Neural cell (in vitro differentiated cells): ENCODE results near the gene JAZF1. TPM values are rescaled to one million over a fixed set of nuclear protein-coding genes. Genes with fewer than 3 reads are reported as not detected.

ENCODE experiments used
- H2AFZ ChIP-seq: fragments of 200-600, 300-800 bp; sonication (generic), shearing (Covaris generic); 2 replicates; pipeline ENCODE4 v1.6.0; 2014; ENCODE audit warnings: low read depth, mild to moderate bottlenecking, antibody characterized with exemption, low read length, moderate library complexity
- H3F3A ChIP-seq: fragments of 200-600 bp; shearing (Covaris generic); 2 replicates; pipeline ENCODE4 v1.6.1; 2016; ENCODE audit warnings: mild to moderate bottlenecking, moderate library complexity, mixed read lengths, antibody characterized with exemption, low read length; ENCODE audit not compliant: insufficient read depth, poor library complexity, severe bottlenecking
- H3K27ac ChIP-seq: fragments of 200-600, 300-800 bp; sonication (generic), shearing (Covaris generic); 2 replicates; pipeline ENCODE4 v1.5.1; 2014; ENCODE audit warnings: mild to moderate bottlenecking, low read length, moderate library complexity
- H3K27me3 ChIP-seq: fragments of 300-800, 200-600 bp; sonication (generic), shearing (Covaris generic); 2 replicates; pipeline ENCODE4 v1.6.0; 2014; ENCODE audit warnings: mild to moderate bottlenecking, low read depth, low read length, moderate library complexity; ENCODE audit not compliant: insufficient read depth
- H3K36me3 ChIP-seq: fragments of 300-800, 200-600 bp; sonication (generic), shearing (Covaris generic); 2 replicates; pipeline ENCODE4 v1.5.1; 2014; ENCODE audit warnings: mild to moderate bottlenecking, antibody characterized with exemption, low read length, moderate library complexity; ENCODE audit not compliant: insufficient read depth
- H3K4me2 ChIP-seq: fragments of 300-800, 200-600 bp; sonication (generic), shearing (Covaris generic); 2 replicates; pipeline ENCODE4 v1.6.0; 2014; ENCODE audit warnings: mild to moderate bottlenecking, low read length
- H3K4me3 ChIP-seq: fragments of 300-800, 200-600 bp; sonication (generic), shearing (Covaris generic); 2 replicates; pipeline ENCODE4 v1.5.1; 2014; ENCODE audit warnings: mild to moderate bottlenecking, low read length, moderate library complexity
- H3K79me2 ChIP-seq: fragments of 200-600 bp; shearing (Covaris generic); replicated peaks from 2 replicates; pipeline ENCODE4 v1.6.0; 2014; ENCODE audit warnings: mild to moderate bottlenecking, low read length, moderate library complexity; ENCODE audit not compliant: insufficient read depth
- H3K9ac ChIP-seq: fragments of 300-800, 200-600 bp; sonication (generic), shearing (Covaris generic); 2 replicates; pipeline ENCODE4 v1.6.1; 2016; ENCODE audit warnings: mild to moderate bottlenecking, low read length, mixed read lengths
- H3K9me2 ChIP-seq: fragments of 200-600 bp; shearing (Covaris generic); 2 replicates; pipeline ENCODE4 v1.6.1; 2016; ENCODE audit warnings: mild to moderate bottlenecking, low read length, mixed read lengths; ENCODE audit not compliant: insufficient read depth
- H3K9me3 ChIP-seq: fragments of 200-600, 300-800 bp; sonication (generic), shearing (Covaris generic); 2 replicates; pipeline ENCODE4 v1.6.1; 2016; ENCODE audit warnings: mild to moderate bottlenecking, mixed run types, low read length, moderate library complexity, mixed read lengths
- H4K20me1 ChIP-seq: fragments of 200-600 bp; shearing (Covaris generic); 2 replicates; pipeline ENCODE4 v1.6.1; 2016; ENCODE audit warnings: mild to moderate bottlenecking, mixed run types; ENCODE audit not compliant: insufficient read depth
- EP300 ChIP-seq: fragments of 450-650 bp; conservative IDR thresholded peaks from 2 replicates; pipeline ENCODE4 v1.6.1; 2014; ENCODE audit warnings: antibody characterized with exemption, mild to moderate bottlenecking, moderate library complexity; ENCODE audit not compliant: poor library complexity, severe bottlenecking
- EZH2 ChIP-seq: fragments of 200-600, 300-800 bp; shearing (Covaris generic), sonication (generic); IDR thresholded peaks from 2 replicates; pipeline ENCODE4 v1.6.1; 2014; ENCODE audit warnings: antibody characterized with exemption, low read length, borderline replicate concordance, mild to moderate bottlenecking; ENCODE audit not compliant: insufficient read depth, poor library complexity, severe bottlenecking
- MXI1 ChIP-seq: fragments of 450-650 bp; conservative IDR thresholded peaks from 2 replicates; pipeline ENCODE4 v1.6.1; 2014; ENCODE audit warnings: antibody characterized with exemption, mild to moderate bottlenecking; ENCODE audit not compliant: poor library complexity, severe bottlenecking
- POLR2AphosphoS5 ChIP-seq: IDR thresholded peaks from 2 replicates; pipeline ENCODE4 v1.6.1; 2012
- RAD21 ChIP-seq: fragments of 450-650 bp; conservative IDR thresholded peaks from 2 replicates; pipeline ENCODE4 v1.6.1; 2014; ENCODE audit warnings: antibody characterized with exemption, mild to moderate bottlenecking, moderate library complexity
- SMC3 ChIP-seq: fragments of 450-650 bp; conservative IDR thresholded peaks from 2 replicates; pipeline ENCODE4 v1.6.1; 2014; ENCODE audit warnings: antibody characterized with exemption, mild to moderate bottlenecking, moderate library complexity; ENCODE audit not compliant: poor library complexity
- TAF1 ChIP-seq: IDR thresholded peaks from 2 replicates; pipeline ENCODE4 v1.6.1; 2012; ENCODE audit warnings: low read depth
- polyA plus RNA-seq: library from polyadenylated mRNA; depleted of rRNA; stranded (reverse); fragments of >200 nt; gene quantifications from 2 replicates; pipeline ENCODE4 v1.2.3, GENCODE V29; 2014
- TF ChIP-seq, protein P1 (sequence below): fragments of 450-650 bp; IDR thresholded peaks from 2 replicates; pipeline ENCODE4 v1.5.1; 2014; ENCODE audit warnings: antibody characterized with exemption, mild to moderate bottlenecking, moderate library complexity; ENCODE audit not compliant: poor library complexity, severe bottlenecking
- TF ChIP-seq, protein P2 (sequence below): IDR thresholded peaks from 2 replicates; pipeline ENCODE4 v1.6.1; 2012; ENCODE audit warnings: borderline replicate concordance

The JAZF1 gene
- polyA plus RNA-seq, 1 donor from 2014 or later: 29.5 TPM

DNA sequence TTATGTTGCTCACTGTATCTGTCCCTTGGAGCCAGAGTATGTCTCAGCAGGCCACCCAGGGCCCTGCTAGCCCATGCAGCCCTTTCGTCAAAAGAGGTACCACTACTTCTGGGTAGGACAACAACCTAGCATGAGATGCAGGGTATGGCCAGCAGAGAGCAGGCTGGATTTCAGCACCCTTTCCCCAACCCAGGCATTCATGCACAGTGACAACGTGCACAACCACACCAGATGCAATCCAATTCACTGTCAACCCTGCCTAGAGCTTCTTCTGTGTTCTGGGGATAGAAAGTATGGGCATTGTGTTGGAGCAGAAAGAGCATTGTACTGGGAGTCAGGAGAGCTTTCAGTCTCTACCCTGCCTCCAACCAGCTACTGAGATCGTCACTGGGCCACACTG is 37.9 kb downstream of the JAZF1 start:
- Histone ChIP-seq H2AFZ (no peak overlapping the region), H3K4me3 (no peak overlapping the region), H3K9me3 (no peaks in the 10 kb centered on the region), H3K27ac (peak overlapping the region; percentile 78), H3K9me2 (no peaks in the 10 kb centered on the region), H3K79me2 (no peaks in the 10 kb centered on the region), H3K27me3 (no peaks in the 10 kb centered on the region), H3K36me3 (no peaks in the 10 kb centered on the region), H3F3A (peaks cover 7% of the 10 kb centered on the region), H3K9ac (no peak overlapping the region), H3K4me2 (no peak overlapping the region), H4K20me1 (no peaks in the 10 kb centered on the region)
- TF ChIP-seq POLR2AphosphoS5 (no peak), TAF1 (no peak), SMC3 (no peak), RAD21 (no peak), MXI1 (no peak)

- Histone ChIP-seq H3K36me3 (no peaks in the 10 kb centered on the region), H3K4me2 (no peak overlapping the region), H3K27ac (no peak overlapping the region), H3K79me2 (no peaks in the 10 kb centered on the region), H3K9me2 (no peaks in the 10 kb centered on the region), H3K27me3 (no peaks in the 10 kb centered on the region), H3K4me3 (no peak overlapping the region), H2AFZ (no peak overlapping the region), H3K9ac (no peak overlapping the region), H4K20me1 (no peaks in the 10 kb centered on the region), H3F3A (peaks cover 7% of the 10 kb centered on the region), H3K9me3 (no peaks in the 10 kb centered on the region)
- TF ChIP-seq MXI1: no peak
- no peak for TF ChIP-seq EZH2
- no peak for TF ChIP-seq RAD21
- TF ChIP-seq, protein P1, sequence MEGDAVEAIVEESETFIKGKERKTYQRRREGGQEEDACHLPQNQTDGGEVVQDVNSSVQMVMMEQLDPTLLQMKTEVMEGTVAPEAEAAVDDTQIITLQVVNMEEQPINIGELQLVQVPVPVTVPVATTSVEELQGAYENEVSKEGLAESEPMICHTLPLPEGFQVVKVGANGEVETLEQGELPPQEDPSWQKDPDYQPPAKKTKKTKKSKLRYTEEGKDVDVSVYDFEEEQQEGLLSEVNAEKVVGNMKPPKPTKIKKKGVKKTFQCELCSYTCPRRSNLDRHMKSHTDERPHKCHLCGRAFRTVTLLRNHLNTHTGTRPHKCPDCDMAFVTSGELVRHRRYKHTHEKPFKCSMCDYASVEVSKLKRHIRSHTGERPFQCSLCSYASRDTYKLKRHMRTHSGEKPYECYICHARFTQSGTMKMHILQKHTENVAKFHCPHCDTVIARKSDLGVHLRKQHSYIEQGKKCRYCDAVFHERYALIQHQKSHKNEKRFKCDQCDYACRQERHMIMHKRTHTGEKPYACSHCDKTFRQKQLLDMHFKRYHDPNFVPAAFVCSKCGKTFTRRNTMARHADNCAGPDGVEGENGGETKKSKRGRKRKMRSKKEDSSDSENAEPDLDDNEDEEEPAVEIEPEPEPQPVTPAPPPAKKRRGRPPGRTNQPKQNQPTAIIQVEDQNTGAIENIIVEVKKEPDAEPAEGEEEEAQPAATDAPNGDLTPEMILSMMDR: no peak
- no peak for TF ChIP-seq POLR2AphosphoS5
- no peak for TF ChIP-seq SMC3
- no peak for TF ChIP-seq TAF1
- TF ChIP-seq, protein P2, sequence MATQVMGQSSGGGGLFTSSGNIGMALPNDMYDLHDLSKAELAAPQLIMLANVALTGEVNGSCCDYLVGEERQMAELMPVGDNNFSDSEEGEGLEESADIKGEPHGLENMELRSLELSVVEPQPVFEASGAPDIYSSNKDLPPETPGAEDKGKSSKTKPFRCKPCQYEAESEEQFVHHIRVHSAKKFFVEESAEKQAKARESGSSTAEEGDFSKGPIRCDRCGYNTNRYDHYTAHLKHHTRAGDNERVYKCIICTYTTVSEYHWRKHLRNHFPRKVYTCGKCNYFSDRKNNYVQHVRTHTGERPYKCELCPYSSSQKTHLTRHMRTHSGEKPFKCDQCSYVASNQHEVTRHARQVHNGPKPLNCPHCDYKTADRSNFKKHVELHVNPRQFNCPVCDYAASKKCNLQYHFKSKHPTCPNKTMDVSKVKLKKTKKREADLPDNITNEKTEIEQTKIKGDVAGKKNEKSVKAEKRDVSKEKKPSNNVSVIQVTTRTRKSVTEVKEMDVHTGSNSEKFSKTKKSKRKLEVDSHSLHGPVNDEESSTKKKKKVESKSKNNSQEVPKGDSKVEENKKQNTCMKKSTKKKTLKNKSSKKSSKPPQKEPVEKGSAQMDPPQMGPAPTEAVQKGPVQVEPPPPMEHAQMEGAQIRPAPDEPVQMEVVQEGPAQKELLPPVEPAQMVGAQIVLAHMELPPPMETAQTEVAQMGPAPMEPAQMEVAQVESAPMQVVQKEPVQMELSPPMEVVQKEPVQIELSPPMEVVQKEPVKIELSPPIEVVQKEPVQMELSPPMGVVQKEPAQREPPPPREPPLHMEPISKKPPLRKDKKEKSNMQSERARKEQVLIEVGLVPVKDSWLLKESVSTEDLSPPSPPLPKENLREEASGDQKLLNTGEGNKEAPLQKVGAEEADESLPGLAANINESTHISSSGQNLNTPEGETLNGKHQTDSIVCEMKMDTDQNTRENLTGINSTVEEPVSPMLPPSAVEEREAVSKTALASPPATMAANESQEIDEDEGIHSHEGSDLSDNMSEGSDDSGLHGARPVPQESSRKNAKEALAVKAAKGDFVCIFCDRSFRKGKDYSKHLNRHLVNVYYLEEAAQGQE: no peak
- TF ChIP-seq EP300: no peak
Observed at GRCh38 chr7:28140979-28141378, 39.6 kb downstream of the JAZF1 start.

GRCh38 chr7:28138837-28139236 is 41.8 kb downstream of the JAZF1 start:
- Histone ChIP-seq H3K4me3 (no peak overlapping the region), H3K36me3 (no peaks in the 10 kb centered on the region), H3K4me2 (no peak overlapping the region), H3K9ac (no peak overlapping the region), H3K9me2 (no peaks in the 10 kb centered on the region), H3K79me2 (no peaks in the 10 kb centered on the region), H2AFZ (no peak overlapping the region), H4K20me1 (no peaks in the 10 kb centered on the region), H3K9me3 (no peaks in the 10 kb centered on the region), H3F3A (peaks cover 7% of the 10 kb centered on the region), H3K27ac (no peak overlapping the region), H3K27me3 (no peaks in the 10 kb centered on the region)
- TF ChIP-seq RAD21 (no peak), TAF1 (no peak), EP300 (no peak), POLR2AphosphoS5 (no peak), EZH2 (no peak), SMC3 (no peak), MXI1 (no peak)
- TF ChIP-seq, protein P1: no peak
- TF ChIP-seq, protein P2: no peak
